Measurements from ENCODE around the gene NWD2.
"Not testable (repeated sequence)": the region's sequence is repeated elsewhere in the genome, so short reads cannot be mapped to it uniquely, and the experiment has no call there.

Gene NWD2

DNA sequence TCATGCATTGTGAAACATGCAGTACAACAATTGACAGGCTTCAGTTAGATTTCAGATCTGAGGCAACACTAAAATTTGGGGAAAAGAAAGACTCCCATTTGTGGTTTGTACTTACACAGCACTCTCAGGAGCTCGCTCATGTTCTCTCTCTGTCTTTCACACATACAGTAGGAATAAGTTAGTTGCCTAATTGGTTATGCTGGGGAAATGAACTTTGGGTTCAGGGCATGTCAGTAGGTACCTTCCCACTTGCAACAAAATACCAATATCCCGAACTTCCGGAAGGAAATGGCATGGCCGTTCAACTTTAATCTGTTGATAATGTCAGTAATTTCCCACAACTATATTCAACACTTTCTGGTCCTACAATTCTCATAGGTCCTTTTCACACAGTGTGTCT is 223.3 kb downstream of the NWD2 start:
- DNase-seq = no peak

DNA sequence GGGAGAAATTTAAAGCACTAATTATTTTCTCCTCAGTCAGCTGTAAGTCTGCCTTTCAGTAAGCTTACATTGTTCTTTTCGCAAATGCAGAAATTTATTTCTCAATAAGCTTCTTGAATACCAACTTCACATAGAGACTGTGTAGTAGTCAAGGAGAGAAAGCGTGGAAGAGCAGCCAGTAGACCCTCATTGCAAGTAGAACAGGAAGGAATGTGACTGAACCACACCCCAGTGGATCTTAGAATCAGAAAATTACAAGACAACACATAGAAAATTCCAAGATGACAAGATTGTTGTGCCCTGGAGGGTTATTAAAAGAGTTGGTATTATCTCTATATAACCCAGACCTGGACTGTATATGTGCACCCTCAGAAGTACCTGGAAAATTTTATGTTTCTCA is 224.7 kb downstream of the NWD2 start:
- DNase-seq = no peak

DNA sequence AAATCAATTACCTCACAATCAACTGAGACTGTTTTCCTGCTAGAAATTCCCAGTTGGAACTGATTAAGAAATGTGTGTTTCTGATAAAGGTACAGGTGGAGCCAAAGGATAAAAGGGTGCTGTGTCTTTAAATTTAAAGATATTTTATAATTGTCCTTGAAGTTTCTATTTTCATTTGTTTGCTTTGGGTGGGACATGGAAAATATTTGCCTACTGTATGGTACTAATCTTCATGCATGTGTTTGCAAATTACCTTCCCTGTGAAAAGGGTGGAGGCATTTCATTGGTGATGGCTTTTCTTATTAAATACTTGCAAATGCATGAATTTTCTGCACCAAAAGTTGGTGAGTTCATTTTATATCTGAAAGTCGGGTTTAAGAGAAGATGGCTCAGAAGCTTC is 225.7 kb downstream of the NWD2 start:
- no peak for DNase-seq

DNA sequence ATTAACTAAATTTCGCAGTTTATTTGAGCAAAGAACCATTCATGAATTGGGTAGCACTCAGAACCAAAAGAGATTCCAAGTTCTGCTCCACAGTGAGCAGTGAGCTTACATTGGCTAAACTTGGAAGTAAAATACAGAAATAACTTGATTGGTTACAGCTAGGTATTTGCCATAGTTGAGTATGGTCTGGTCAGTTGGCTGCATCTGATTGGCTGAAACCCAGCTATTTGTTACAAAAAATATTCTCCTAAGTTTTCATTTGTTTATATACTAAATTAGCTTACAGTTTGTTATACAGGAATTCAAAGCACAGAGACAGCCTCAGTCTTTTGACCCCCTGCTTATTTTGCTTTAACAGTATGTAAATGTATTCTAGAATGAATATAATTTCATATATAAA is 226.6 kb downstream of the NWD2 start:
- DNase-seq = no peak

DNA sequence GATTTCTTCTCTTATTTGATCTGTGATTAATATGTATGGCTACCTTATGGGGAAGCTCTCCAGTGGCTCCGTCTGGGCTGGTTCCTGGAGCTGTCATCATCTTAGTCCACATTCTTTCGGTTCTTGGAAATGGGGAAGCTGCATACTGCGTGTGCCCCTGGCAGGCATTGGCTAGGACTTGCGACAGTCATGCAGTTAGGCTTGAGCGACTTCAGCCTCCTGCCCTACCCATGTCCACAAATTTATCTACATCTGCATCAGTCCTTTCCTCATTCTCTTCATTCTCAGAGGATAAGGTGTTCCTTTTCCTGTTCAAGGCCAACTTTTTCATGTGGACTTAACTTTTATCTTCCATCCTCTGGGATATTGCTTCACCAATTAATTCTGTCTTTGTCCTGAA is 227.4 kb downstream of the NWD2 start:
- no peak for DNase-seq

DNA sequence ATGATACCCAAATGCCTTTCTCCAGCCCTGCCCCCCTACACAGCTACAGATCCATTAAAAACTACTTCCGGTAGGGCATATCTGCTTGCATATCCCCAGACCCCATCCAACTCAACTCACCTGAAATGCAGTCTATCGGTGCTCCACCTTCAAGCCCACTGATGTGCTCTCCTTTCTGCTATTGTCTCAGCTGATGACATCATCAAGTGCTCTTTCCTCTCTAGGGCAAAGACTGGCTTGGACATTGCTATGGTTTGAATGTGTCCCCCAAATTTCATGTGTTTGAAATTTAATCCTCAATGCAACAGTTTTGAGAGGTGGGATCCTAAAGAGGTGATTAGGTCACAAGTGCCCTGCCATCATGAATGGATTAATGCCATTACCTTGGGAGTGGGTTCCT is 229.3 kb downstream of the NWD2 start:
- no peak for DNase-seq

DNA sequence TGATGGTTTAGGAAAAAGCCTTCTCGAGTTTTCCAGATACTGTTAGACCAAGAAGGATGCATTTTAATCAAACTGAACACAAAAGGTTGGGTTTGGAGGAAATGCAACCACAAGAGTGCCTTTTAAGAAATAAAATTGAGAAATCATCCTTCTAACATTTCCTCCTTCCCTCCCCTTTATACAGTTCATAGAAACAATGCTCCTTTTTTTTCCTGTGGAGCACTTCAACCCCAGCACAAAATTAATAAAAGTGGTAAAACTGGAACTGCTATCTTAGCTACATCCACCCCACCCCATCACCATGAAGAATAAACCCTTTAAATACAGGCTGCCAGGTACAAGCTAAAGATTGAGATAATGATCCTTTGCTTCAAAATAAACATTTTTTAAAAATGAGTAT is 230.5 kb downstream of the NWD2 start:
- no peak for DNase-seq

DNA sequence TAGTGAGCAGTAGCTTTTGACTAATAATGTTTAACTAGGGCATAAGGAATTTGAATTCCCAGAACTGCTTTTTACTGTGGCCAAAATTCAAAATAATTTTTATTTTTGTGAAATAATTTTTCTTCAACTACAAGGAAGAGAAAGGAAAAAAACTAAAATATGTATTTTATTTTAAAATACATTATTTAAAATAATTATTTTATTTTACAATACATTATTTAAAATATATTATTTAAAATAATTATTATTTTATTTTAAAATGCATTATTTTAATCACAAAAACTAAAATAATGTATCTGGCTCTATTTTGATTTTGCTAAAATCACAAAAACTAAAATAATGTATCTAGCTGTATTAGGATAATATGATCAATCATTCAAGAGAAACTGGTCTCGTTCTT is 231.2 kb downstream of the NWD2 start:
- no peak for DNase-seq

DNA sequence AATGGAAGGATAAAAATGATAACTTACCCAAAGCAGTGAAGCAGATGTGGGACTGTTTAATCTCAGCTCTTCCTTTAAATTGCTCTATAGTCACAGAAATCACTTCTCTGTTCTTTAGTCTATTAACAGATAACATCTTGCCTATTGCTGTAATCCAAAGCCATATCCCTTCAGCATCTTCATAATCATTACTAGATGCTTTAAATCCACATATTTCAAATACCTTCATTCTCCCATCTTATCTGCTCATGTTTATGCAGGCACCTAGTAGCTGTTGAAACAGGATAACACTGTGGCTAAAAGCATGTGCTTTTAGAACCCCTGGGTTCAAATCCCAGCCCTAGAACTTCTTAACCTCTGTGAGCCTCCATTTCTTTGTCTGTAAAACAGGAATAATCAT is 231.7 kb downstream of the NWD2 start:
- no peak for DNase-seq

DNA sequence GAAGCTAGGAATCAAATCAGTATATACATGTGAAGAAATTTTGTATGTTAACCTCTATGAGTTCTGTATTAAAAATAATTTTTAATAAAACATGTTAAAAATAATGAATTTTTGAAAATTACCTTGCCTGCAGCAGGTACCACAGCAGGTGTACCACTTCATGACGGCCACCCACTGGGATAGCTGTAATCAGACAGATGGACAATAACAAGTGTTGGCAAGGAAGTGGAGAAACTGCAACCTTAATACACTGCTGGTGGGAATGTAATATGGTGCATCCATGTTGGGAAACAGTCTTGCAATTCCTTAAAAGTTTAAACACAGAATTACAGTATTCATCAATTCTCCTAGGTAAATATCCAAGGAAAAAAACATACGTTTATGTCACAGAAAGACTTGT is 232.1 kb downstream of the NWD2 start:
- no peak for DNase-seq

DNA sequence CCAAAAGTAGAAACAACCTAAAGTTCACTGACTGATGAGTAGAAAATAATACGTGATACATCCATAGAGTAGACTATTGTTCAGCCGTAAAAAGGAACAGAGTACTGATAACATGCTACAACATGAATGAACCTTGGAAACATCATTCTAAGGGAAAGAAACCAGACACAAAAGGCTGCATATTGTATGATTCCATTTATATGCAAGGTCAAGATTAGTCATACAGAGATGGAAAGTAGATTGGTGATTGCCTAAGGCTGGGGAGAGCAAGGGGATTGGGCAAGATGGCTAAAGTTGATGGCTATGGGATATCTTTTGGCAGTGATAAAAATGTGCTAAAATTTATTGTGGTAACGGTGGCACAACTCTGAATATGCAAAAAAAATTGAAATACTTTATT is 232.6 kb downstream of the NWD2 start:
- no peak for DNase-seq

DNA sequence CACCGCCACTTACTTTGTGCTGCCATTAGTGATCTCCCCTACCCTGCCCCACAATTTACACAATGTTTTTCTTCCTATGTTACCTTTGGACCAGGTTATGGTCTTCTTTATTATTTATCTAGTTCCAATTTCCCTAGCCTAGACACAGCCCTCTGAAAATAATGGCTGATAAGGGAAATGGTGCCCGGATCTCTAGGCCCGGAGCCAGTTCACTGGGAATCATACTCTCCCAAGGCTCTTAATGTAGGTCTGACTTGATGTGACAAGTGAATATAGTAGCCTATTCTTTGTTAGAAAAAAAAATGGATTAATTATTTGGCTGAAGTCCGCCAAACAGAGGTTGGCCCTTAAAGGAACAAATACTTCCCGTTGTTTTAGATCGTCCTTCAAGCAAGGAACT is 233.6 kb downstream of the NWD2 start:
- no peak for DNase-seq

DNA sequence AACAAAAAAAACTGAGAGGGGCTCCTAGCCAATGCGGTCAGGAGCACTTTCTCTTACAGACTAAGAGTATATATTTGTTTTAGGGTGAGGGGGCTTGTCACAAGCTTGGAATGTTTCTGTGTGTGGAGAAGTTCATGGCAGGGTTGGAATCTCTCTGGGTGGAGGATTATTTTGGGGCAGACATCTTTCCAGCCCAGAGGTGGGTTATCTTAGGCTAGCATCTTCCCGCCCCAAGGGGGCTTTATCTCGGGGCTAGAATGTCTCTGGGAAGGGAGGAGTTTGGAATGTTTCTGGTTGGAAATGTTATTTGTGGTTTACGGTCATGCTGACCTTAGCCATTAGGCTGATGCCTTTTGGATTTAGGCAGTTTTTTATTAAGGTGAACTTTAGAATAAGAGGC is 236.0 kb downstream of the NWD2 start:
- DNase-seq = no peak

DNA sequence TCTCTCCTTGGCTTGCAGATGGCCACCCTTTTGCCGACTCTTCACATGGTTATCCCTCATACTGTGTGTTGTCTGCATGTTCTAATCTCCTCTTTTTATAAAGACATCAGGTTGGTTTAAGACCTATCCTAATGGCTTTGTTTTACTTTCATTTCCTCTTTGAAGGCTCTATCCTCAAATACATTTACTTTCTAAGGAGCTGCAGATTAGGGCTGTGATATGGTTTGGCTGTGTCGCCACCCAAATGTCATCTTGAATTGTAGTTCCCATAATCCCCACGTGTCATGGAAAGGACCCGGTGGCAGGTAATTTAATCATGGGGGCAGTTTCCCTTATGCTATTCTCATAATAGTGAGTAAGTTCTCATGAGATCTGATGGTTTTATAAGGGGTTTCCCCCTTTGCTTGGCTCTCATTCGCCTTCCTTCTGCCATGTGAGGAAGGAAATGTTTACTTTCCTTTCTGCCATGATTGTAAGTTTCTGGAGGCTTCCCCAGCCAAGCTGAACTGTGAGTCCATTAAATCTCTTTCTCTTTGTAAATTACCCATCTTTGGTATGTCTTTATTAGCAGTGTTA is 237.1 kb downstream of the NWD2 start:
- DNase-seq = no peak

DNA sequence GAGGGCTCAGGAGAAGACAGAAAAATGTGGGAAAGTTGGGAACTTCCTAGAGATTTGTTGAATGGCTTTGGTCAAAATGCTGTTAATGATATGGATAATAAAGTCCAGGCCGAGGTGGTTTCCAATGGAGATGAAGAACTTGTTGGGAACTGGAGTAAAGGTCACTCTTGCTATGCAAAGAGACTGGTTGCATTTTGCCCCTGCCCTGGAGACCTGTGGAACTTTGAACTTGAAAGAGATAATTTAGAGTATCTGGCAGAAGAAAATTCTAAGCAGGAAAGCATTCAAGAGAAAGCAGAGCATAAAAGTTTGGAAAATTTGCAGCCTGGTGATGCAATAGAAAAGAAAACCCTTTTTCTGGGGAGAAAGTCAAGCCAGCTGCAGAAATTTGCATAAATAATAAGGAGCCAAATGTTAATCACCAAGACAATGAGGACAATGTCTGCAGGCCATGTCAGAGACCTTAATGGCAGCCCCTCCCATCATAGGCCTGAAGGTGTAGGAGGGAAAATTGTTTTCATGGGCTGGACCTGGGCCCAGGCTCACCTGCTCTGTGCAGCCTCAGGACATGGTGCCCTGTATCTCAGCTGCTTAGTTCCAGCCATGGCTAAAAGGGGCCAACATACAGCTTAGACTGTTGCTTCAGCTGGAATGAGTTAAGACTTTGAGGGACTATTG is 237.8 kb downstream of the NWD2 start:
- DNase-seq = no peak

DNA sequence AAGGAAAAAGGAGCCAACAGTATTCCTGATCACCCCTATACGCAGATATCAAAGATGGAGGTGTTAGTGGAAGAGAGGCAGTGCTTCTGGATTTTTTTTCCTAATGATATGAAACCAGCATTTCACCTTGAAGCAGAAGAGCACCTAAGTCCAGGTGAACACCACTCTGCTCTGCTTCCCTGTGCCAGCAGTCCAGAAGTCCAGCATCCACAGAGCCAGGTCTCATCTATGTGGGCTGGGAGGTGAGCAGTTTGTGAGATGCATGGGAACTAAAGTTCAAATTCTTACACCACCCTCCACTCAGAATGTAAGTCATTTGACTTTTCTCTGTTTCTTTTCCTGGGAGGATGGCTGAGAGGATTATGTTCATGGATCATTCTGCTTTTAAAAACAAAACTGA is 239.1 kb downstream of the NWD2 start:
- no peak for DNase-seq

DNA sequence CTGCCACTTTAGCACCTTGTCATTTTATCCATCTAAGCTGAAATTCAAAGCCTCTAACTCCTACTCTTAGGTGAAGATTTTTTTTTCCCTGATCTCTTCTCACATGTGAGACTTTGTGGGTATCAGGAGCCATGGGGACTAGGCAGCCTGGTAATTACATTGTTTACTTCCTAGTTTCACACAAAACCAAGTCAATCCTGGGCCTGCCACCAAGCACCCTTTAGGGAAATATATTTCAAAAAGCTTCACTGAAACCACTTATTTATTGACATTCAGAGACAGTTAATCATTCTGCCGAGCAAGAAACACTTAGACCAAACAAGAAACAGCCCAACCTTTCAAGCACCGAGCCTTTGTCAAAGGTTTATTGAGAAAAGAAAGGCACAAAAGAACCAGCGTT is 241.6 kb downstream of the NWD2 start:
- no peak for DNase-seq

DNA sequence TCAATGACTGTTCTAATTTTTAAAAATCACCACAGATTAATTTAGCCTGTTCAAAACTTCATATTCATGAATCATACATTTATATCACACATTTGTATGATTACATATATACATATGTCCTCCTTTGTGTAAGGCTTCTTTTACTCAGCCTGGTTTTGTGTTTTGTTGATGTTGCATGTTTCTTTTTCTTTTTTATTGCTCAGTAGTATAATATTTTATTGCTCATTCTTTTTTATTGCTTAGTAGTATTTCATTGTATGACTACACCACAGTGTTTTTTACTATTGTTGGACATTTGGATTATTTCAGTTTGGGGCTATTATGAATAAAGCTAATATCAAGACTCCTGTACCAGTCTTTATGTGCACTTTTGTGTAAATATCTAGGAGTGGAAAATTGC is 243.1 kb downstream of the NWD2 start:
- no peak for DNase-seq

DNA sequence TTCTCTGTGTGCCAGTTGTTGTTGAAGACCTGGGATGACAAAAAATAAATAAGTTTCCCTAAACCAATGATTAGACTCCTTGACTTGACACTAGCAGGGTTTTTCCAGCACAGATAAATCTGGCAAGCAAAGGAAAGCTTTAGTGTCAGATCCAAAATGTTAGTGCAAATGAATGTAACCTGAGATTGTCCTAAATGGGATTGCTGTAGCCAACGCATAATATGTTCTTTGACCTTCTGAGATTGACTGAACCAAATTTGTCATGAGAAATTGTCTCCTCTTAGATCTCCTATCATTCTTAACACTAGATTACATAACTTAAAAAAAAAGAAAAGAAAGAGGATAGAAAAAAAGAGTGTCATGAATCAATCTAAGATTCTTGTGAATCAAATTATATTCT is 245.2 kb downstream of the NWD2 start:
- no peak for DNase-seq

DNA sequence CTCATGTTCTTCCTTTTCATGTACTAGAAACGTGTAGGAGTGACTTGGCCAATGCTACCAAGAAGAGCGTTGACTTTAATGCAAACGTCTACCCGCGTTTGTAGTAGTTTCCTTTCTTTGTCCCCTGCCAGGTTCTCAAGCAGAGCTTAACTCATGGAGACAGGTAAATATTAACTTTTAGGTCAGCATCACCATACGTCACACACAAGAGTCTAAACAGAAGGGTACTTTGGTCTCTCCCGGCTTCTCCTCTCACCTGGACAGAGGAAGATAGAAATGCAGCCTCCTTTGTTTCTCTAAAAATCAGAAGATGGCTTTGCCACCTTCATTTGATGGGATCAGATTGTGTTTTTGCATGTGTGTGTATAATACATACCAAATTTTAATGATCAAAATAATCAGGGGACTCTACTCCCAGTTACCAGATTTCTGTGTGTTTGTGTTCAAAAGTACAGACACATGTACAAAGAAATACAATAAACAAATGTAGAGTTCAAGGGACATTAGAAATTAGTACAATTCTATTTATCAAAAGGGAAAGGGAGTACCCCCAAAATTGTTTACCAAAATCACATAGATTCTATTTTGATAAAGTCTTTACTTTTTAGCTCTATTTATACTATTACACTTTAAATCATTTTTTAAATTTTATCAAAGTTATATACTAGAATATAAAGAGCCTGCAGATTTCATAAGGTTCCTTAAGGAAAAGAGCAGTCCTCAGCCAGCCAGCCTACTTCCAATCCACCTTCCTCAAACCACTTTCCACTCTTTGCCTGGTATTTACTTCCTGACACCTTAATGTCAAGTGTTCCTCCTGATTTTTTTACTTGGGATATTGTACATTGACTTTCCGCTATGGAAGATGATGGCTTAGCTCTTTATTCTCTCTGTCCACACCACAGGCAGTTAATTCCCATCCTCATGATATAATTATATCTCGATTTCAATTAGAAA is 246.1 kb downstream of the NWD2 start:
- no peak for DNase-seq

DNA sequence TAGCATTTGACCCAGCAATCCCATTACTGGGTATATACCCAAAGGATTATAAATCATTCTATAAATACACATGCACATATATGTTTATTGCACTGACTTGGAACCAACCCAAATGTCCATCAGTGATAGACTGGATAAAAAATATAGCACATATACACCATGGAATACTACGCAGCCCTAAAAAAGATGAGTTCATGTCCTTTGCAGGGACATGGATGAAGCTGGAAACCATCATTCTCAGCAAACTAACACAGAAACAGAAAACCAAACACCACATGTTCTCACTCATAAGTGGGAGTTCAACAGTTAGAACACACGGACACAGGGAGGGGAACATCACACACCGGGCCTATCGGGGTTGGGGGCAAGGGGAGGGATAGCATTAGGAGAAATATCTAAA is 250.8 kb downstream of the NWD2 start:
- not testable (repeated sequence) for DNase-seq

All from stimulated activated naive CD4-positive, alpha-beta T cell treated with Interleukin-2 at 50 U/mL for 16 hours (primary cell).